ENCODE measurements around the gene GRB7. TPM values are rescaled to one million over a fixed set of nuclear protein-coding genes. Genes with fewer than 3 reads are reported as not detected.

Gene GRB7
- total and polyA plus RNA-seq, 10 of the 15 experiments (the other 5 are each of a cell fraction or from before 2014, with no cell fraction given), result 0.05 to 0.34 (median 0.19) TPM; not detected in 4

DNA sequence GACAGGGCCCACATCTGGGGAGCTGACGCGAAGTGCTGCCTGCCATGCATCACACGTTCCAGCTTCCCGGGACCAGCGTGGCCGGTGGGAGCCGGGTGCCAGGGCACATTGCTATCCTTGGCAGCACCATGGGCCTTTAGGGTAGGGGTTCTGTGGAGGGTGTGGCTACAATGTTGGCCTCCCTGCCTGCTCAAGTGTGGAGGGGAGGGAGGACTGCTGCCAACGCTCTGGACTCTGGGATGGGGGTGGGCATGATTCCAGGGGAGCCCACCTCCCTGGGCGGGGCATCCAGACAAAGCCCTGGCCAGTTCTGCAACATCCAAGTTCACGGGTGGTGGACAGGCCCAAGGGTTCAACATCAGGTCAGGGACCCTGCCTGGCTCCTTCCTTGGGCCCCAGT lies 13.9 kb downstream of the GRB7 start:
- FAIRE-seq, result no peak

DNA sequence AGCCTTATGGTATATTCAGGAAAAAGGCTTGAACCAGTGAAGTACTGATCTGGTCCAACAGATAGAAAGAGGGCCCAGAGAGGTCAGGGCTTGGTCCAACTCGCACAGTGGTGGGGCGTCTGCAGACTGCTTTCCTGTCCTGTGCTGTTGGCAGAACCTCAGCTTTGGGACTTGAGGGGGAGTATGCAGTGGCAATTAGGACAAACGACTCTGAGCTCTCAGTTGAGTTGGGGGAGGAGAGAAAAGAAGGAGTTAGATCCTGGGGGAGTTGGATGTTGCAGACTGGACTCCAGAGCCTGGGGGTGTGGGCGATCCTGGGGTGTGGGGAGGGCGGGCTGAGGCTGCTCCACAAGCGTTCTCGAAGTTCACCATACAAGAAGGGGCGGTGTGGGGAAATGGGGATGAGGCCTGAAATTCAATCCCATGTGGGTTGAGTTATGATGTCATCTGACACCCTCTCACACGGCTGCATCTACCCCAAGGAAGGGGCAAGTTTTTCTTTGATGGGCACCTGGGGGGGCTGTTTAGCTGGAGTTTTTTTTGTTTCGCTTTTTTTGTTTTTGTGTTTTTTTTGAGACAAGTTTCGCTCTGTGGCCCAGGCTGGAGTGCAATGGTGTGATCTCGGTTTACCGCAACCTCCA lies 14.6 kb downstream of the GRB7 start:
- intact Hi-C loops (cut with micrococcal nuclease; ENCODE audit: unreplicated experiment) (loop anchor here (5.0 kb wide), 1 partner anchor 115 kb away; the partner anchor contains the start of gene STARD3), in situ Hi-C loops (cut with MboI) (loop anchor here (5.0 kb wide), 1 partner anchor 130 kb away; no protein-coding TSS in a partner anchor)
- BruUV-seq (replicated peaks), result no TSS peak
- ChIA-PET POLR2A (interaction anchor here (0.9 kb wide), 1 partner anchor 23 kb away, joined by 3 read pairs; no protein-coding TSS in a partner anchor), RAD21 (ENCODE audit: unreplicated experiment) (interaction anchor here (0.8 to 2.7 kb wide), 6 partner anchors 22 to 228 kb away, joined by 3 to 23 read pairs (median 4); partner anchors contain the start of genes IKZF3 and MIEN1), SMC1A (ENCODE audit: uncharacterized antibody, unreplicated experiment) (interaction anchor here (0.6 to 1.9 kb wide), 7 partner anchors 22 to 131 kb away, joined by 3 to 9 read pairs (median 6); partner anchors contain the start of gene MIEN1), CTCF (interaction anchor here (1.0 to 5.0 kb wide), 16 partner anchors 8 to 546 kb away, joined by 3 to 39 read pairs (median 4); partner anchors contain the start of gene MIEN1)
- no peak for FAIRE-seq
- Histone ChIP-seq H3K9me3 (replicated peaks; ENCODE audit: control insufficient read depth, insufficient read depth, low read length) (no peaks in the 10 kb centered on the region), H3K27ac (ENCODE audit: control insufficient read depth, insufficient read depth) (no peak overlapping the region), H3K36me3 (ENCODE audit: control insufficient read depth in 2 of 2, insufficient read depth in 2 of 2, low read length in 1 of 2) (no peaks in the 10 kb centered on the region), H2AFZ (ENCODE audit: control insufficient read depth, low read depth, low read length) (no peak overlapping the region), H3K4me2 (ENCODE audit: control insufficient read depth, insufficient read depth) (peak overlapping the region; percentile 86; the same call in 1 of the 2 replicates), H3K9ac (ENCODE audit: control insufficient read depth, insufficient read depth, low read length) (no peak overlapping the region), H3K4me3 (no peak overlapping the region), H3K27me3 (replicated peaks in 1 of 2; ENCODE audit: control insufficient read depth in 2 of 2, insufficient read depth in 2 of 2, low read length in 1 of 2) (no peaks in the 10 kb centered on the region), H4K20me1 (ENCODE audit: control insufficient read depth, insufficient read depth) (no peaks in the 10 kb centered on the region), H3K79me2 (ENCODE audit: control insufficient read depth, insufficient read depth, low read length) (peaks cover 15% of the 10 kb centered on the region), H3K4me1 (ENCODE audit: control insufficient read depth, insufficient read depth, low read length) (peaks cover 33% of the 10 kb centered on the region)
- no peak for DNase-seq (ENCODE audit: low read depth, low spot score)
- 93% methylated on average over 12 of the region's 13 CpGs for WGBS (ENCODE audit: insufficient coverage, insufficient replicate concordance, low lambda C conversion rate, missing lambda C conversion rate)
- TF ChIP-seq, protein P1, sequence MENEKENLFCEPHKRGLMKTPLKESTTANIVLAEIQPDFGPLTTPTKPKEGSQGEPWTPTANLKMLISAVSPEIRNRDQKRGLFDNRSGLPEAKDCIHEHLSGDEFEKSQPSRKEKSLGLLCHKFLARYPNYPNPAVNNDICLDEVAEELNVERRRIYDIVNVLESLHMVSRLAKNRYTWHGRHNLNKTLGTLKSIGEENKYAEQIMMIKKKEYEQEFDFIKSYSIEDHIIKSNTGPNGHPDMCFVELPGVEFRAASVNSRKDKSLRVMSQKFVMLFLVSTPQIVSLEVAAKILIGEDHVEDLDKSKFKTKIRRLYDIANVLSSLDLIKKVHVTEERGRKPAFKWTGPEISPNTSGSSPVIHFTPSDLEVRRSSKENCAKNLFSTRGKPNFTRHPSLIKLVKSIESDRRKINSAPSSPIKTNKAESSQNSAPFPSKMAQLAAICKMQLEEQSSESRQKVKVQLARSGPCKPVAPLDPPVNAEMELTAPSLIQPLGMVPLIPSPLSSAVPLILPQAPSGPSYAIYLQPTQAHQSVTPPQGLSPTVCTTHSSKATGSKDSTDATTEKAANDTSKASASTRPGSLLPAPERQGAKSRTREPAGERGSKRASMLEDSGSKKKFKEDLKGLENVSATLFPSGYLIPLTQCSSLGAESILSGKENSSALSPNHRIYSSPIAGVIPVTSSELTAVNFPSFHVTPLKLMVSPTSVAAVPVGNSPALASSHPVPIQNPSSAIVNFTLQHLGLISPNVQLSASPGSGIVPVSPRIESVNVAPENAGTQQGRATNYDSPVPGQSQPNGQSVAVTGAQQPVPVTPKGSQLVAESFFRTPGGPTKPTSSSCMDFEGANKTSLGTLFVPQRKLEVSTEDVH (IDR thresholded peaks at IDR 0.05; ENCODE audit: low read depth, partially characterized antibody), result no peak
- 0 out of 2 replicates have a peak, but pooled peaks have one; percentile 48 for TF ChIP-seq ATF7 (IDR thresholded peaks at IDR 0.05; ENCODE audit: low read depth)
- no peak for TF ChIP-seq NFYA (IDR thresholded peaks at IDR 0.05; ENCODE audit: borderline replicate concordance, low read depth, low read length)
- TF ChIP-seq ZNF622 (IDR thresholded peaks at IDR 0.05), result no peak
- no peak for TF ChIP-seq STAT1 (conservative IDR thresholded peaks at IDR 0.05)
- no peak for ATAC-seq

More for the DNA sequence above, 13.9 kb downstream of the GRB7 start:
- BruUV-seq (replicated peaks), result no TSS peak
- CTCF ChIA-PET, result interaction anchor here (1.3 to 2.3 kb wide), 3 partner anchors 130 to 276 kb away, joined by 4 to 24 read pairs (median 4); no protein-coding TSS in a partner anchor
- Histone ChIP-seq H3K79me2 (ENCODE audit: control insufficient read depth, insufficient read depth, low read length) (peaks cover 15% of the 10 kb centered on the region), H2AFZ (ENCODE audit: control insufficient read depth, low read depth, low read length) (no peak overlapping the region), H3K4me1 (ENCODE audit: control insufficient read depth, insufficient read depth, low read length) (peaks cover 26% of the 10 kb centered on the region), H3K27ac (ENCODE audit: control insufficient read depth, insufficient read depth) (no peak overlapping the region), H3K36me3 (ENCODE audit: control insufficient read depth in 2 of 2, insufficient read depth in 2 of 2, low read length in 1 of 2) (no peaks in the 10 kb centered on the region), H3K9me3 (replicated peaks; ENCODE audit: control insufficient read depth, insufficient read depth, low read length) (no peaks in the 10 kb centered on the region), H3K9ac (ENCODE audit: control insufficient read depth, insufficient read depth, low read length) (no peak overlapping the region), H3K27me3 (replicated peaks in 1 of 2; ENCODE audit: control insufficient read depth in 2 of 2, insufficient read depth in 2 of 2, low read length in 1 of 2) (no peaks in the 10 kb centered on the region), H3K4me3 (no peak overlapping the region), H3K4me2 (ENCODE audit: control insufficient read depth, insufficient read depth) (no peak overlapping the region), H4K20me1 (ENCODE audit: control insufficient read depth, insufficient read depth) (no peaks in the 10 kb centered on the region)
- SMC1A ChIA-PET (ENCODE audit: uncharacterized antibody, unreplicated experiment), result interaction anchor here (1.8 kb wide), 1 partner anchor 130 kb away, joined by 9 read pairs; no protein-coding TSS in a partner anchor
- DNase-seq (ENCODE audit: low read depth, low spot score) (no peak), ATAC-seq (no peak)
- intact Hi-C loops (cut with micrococcal nuclease; ENCODE audit: unreplicated experiment) (loop anchor here (5.0 kb wide), 1 partner anchor 114 kb away; the partner anchor contains the start of gene STARD3), in situ Hi-C loops (cut with MboI) (loop anchor here (5.0 kb wide), 1 partner anchor 129 kb away; no protein-coding TSS in a partner anchor)
- POLR2A ChIA-PET, result no interaction called here
- RAD21 ChIA-PET (ENCODE audit: unreplicated experiment), result interaction anchor here (1.4 to 2.7 kb wide), 2 partner anchors 21 to 228 kb away, joined by 3 to 11 read pairs; partner anchors contain the start of gene MIEN1
- 83% methylated on average over 10 of the region's 10 CpGs for WGBS (ENCODE audit: insufficient coverage, insufficient replicate concordance, low lambda C conversion rate, missing lambda C conversion rate)
- TF ChIP-seq, protein P2, sequence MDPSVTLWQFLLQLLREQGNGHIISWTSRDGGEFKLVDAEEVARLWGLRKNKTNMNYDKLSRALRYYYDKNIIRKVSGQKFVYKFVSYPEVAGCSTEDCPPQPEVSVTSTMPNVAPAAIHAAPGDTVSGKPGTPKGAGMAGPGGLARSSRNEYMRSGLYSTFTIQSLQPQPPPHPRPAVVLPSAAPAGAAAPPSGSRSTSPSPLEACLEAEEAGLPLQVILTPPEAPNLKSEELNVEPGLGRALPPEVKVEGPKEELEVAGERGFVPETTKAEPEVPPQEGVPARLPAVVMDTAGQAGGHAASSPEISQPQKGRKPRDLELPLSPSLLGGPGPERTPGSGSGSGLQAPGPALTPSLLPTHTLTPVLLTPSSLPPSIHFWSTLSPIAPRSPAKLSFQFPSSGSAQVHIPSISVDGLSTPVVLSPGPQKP (IDR thresholded peaks at IDR 0.05; ENCODE audit: low read depth, low read length), result no peak
- no peak for TF ChIP-seq STAT1 (conservative IDR thresholded peaks at IDR 0.05)
- TF ChIP-seq BACH1 (IDR thresholded peaks at IDR 0.05; ENCODE audit: borderline replicate concordance), result no peak
